Epithelial cell of proximal tubule (primary cell): Measurements from ENCODE around the gene EIF4G1. TPM values are rescaled to one million over a fixed set of nuclear protein-coding genes. Genes with fewer than 3 reads are reported as not detected.
A peak's percentile ranks its signal among the peaks of the same experiment; 100 is the strongest.

Source experiments
- DNase-seq: peaks from one replicate; pipeline ENCODE4 v3.0.0-alpha.2; 2011; ENCODE audit warnings: low read depth
- H3K4me3 ChIP-seq: 2 replicates; pipeline ENCODE4 v1.5.1; 2011; ENCODE audit warnings: low read depth, mild to moderate bottlenecking, low read length
- total RNA-seq: library from RNA; depleted of rRNA; stranded (reverse); fragments of >200 nt; gene quantifications from 2 replicates; pipeline ENCODE4 v1.2.3, GENCODE V29; 2015
- TF ChIP-seq, protein P1 (sequence below): conservative IDR thresholded peaks from 2 replicates; pipeline ENCODE4 v1.5.1; 2012; ENCODE audit warnings: low read depth, mild to moderate bottlenecking, low read length

Gene EIF4G1
- total RNA-seq, 1 donor from 2014 or later, result 313 TPM

DNA sequence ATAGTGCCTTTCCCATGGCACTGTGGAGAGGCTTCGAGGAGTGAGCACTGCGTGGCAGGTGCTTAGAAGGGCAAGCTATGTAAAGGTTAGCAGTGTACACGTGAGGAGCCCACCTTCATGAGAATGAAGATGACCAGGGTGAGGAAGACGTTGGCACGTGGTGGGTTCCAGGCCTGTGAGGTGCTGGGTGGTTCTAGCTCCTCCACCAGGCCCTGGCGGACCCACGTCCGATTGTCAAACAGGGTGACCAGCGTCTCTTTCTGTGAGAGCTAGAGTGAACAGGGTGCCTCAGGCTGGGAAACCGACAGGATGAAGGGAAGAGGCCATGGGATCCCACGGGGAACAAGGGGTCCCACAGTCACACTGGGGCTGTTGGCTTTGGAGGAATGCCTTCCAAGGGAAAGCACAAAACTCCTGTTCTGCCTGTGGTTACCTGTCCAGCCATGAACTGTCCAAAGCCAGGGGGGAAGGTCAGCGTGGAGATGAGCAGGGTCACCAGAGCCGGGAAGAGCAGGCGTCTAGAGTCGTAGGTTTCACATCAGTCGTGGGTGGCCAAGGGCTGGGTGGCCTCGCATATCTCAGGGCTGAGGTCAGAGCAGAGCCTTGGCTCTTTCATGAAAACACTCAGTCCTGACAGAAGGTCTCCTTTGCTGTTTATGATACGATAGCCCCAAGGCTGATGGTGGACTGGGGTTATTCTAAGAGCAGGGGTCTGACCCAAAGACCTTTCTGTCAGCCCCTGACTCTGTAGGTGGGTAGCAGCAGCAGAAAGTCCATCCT is 41.0 kb downstream of the EIF4G1 start:
- no peak for DNase-seq
- TF ChIP-seq, protein P1, sequence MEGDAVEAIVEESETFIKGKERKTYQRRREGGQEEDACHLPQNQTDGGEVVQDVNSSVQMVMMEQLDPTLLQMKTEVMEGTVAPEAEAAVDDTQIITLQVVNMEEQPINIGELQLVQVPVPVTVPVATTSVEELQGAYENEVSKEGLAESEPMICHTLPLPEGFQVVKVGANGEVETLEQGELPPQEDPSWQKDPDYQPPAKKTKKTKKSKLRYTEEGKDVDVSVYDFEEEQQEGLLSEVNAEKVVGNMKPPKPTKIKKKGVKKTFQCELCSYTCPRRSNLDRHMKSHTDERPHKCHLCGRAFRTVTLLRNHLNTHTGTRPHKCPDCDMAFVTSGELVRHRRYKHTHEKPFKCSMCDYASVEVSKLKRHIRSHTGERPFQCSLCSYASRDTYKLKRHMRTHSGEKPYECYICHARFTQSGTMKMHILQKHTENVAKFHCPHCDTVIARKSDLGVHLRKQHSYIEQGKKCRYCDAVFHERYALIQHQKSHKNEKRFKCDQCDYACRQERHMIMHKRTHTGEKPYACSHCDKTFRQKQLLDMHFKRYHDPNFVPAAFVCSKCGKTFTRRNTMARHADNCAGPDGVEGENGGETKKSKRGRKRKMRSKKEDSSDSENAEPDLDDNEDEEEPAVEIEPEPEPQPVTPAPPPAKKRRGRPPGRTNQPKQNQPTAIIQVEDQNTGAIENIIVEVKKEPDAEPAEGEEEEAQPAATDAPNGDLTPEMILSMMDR, result no peak

GRCh38 chr3:184357248-184358123 is 43.1 kb downstream of the EIF4G1 start:
- DNase-seq, result no peak
- H3K4me3 ChIP-seq, result no peak overlapping the region
- TF ChIP-seq, protein P1, result no peak

More for the DNA sequence above, 41.0 kb downstream of the EIF4G1 start:
- no peak overlapping the region for H3K4me3 ChIP-seq

- TF ChIP-seq, protein P1, result no peak
- no peak overlapping the region for H3K4me3 ChIP-seq
- DNase-seq, result no peak
Observed at GRCh38 chr3:184358124-184358767, 43.8 kb downstream of the EIF4G1 start.

GRCh38 chr3:184358921-184359350 is 44.5 kb downstream of the EIF4G1 start:
- DNase-seq, result no peak
- TF ChIP-seq, protein P1, result no peak

DNA sequence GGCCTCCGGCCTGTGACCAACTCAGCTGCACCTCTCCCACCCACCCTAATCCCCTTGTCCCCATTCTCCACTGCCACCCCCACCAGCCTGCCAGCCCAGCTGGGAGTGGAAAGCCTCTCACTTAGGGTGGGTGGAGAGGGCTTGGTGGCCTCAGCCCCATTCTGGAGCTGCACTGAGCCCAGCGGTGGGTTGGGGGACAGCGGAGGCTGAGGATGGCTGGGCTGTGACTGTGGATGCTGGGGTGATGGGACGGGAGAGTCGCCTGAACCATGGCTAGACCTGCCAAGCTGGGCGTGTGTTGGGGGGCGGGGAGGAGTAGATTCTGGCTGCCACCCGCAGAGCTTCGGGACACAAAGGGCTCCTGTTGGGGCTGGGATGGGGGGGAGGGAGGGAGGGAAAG is 45.2 kb downstream of the EIF4G1 start:
- no peak overlapping the region for H3K4me3 ChIP-seq
- TF ChIP-seq, protein P1, result no peak
- DNase-seq, result no peak

More at GRCh38 chr3:184358921-184359350, 44.5 kb downstream of the EIF4G1 start:
- no peak overlapping the region for H3K4me3 ChIP-seq

GRCh38 chr3:184360070-184360928 is 45.9 kb downstream of the EIF4G1 start:
- no peak for DNase-seq
- peak overlapping the region; percentile 89 for H3K4me3 ChIP-seq
- TF ChIP-seq, protein P1, result no peak
